IMR-90 (cell line): Measurements from ENCODE around the gene DICER1. TPM values are rescaled to one million over a fixed set of nuclear protein-coding genes. Genes with fewer than 3 reads are reported as not detected.
A peak's percentile ranks its signal among the peaks of the same experiment; 100 is the strongest.

Experiments
- ATAC-seq: fragments of 200-7000 bp; cut with Tn5 transposase; 2 replicates; pipeline ENCODE4 v1.9.1; 2020; ENCODE audit warnings: low read depth, mild to moderate bottlenecking, moderate library complexity
- BruUV-seq: library from RNA; stranded (reverse); fragments of 400-500 nt; replicated peaks from 2 replicates; lab custom pipeline; 2021; lab: Mats Ljungman, UMichigan
- CTCF ChIA-PET: fragments of 300-600 bp; formaldehyde crosslinking; extraction: SDS; loops from one replicate; lab custom pipeline; 2021; ENCODE audit warnings: antibody characterized with exemption; lab: Yijun Ruan, JAX
- POLR2A ChIA-PET: fragments of 300-600 bp; sonication (Branson Sonifier 250); formaldehyde crosslinking; loops from one replicate; lab custom pipeline; 2022; ENCODE audit warnings: antibody characterized with exemption; ENCODE audit not compliant: unreplicated experiment; lab: Charles Lee
- DNase-seq: peaks from one replicate; pipeline ENCODE4 v3.0.0; 2013
- H2AFZ ChIP-seq: replicated peaks from 2 replicates; pipeline ENCODE3; 2013; ENCODE audit warnings: low read length, mild to moderate bottlenecking; ENCODE audit not compliant: poor library complexity
- H2AK5ac ChIP-seq: 2 replicates; pipeline ENCODE4 v1.6.1; 2013; ENCODE audit warnings: low read depth, low read length, inconsistent platforms
- H2AK9ac ChIP-seq: replicated peaks from 2 replicates; pipeline ENCODE3; 2013; ENCODE audit warnings: mild to moderate bottlenecking, low read depth, low read length, moderate library complexity; ENCODE audit not compliant: poor library complexity
- H2BK120ac ChIP-seq: 2 replicates; pipeline ENCODE4 v1.6.1; 2013; ENCODE audit warnings: low read depth, low read length, inconsistent platforms
- H2BK15ac ChIP-seq: 3 replicates; pipeline ENCODE4 v1.6.1; 2013; ENCODE audit warnings: low read depth, low read length, inconsistent platforms
- H2BK20ac ChIP-seq: 2 replicates; pipeline ENCODE4 v1.6.1; 2013; ENCODE audit warnings: low read depth, mild to moderate bottlenecking, inconsistent platforms, low read length, moderate library complexity
- H2BK5ac ChIP-seq: 2 replicates; pipeline ENCODE4 v1.6.1; 2013; ENCODE audit warnings: mild to moderate bottlenecking, low read depth, low read length, inconsistent platforms; ENCODE audit not compliant: poor library complexity, severe bottlenecking
- H3K14ac ChIP-seq: replicated peaks from 2 replicates; pipeline ENCODE4 v1.6.1; 2013; ENCODE audit warnings: low read depth, low read length, inconsistent platforms
- H3K18ac ChIP-seq: 2 replicates; pipeline ENCODE4 v1.6.1; 2013; ENCODE audit warnings: low read depth, low read length, control low read depth
- H3K23ac ChIP-seq: 2 replicates; pipeline ENCODE4 v1.6.1; 2013; ENCODE audit warnings: low read depth, low read length, inconsistent platforms
- H3K27ac ChIP-seq: 2 replicates; pipeline ENCODE4 v1.5.1; 2013; ENCODE audit warnings: mild to moderate bottlenecking, control low read depth, low read length; ENCODE audit not compliant: insufficient read depth
- H3K27me3 ChIP-seq: 2 replicates; pipeline ENCODE4 v1.6.1; 2013; ENCODE audit warnings: low read length; ENCODE audit not compliant: control insufficient read depth, insufficient read depth
- H3K36me3 ChIP-seq: 2 replicates; pipeline ENCODE4 v1.6.1; 2013; ENCODE audit warnings: low read length, mixed read lengths; ENCODE audit not compliant: control insufficient read depth, insufficient read depth
- H3K4ac ChIP-seq: 2 replicates; pipeline ENCODE4 v1.6.1; 2013; ENCODE audit warnings: low read depth, low read length, inconsistent platforms
- H3K4me1 ChIP-seq: 2 replicates; pipeline ENCODE4 v1.6.1; 2013; ENCODE audit warnings: low read length, mixed read lengths; ENCODE audit not compliant: control insufficient read depth, insufficient read depth
- H3K4me2 ChIP-seq: 2 replicates; pipeline ENCODE4 v1.6.1; 2013; ENCODE audit warnings: low read depth, mild to moderate bottlenecking, control low read depth, low read length, moderate library complexity
- H3K4me3 ChIP-seq: 2 replicates; pipeline ENCODE4 v1.5.1; 2013; ENCODE audit warnings: low read depth, mild to moderate bottlenecking, control low read depth, low read length, moderate library complexity; ENCODE audit not compliant: insufficient read depth
- H3K56ac ChIP-seq: 2 replicates; pipeline ENCODE4 v1.6.1; 2013; ENCODE audit warnings: low read length, inconsistent platforms; ENCODE audit not compliant: insufficient read depth; ENCODE audit errors: extremely low read depth
- H3K79me1 ChIP-seq, 2 experiments: 2 replicates each; pipeline ENCODE4 v1.6.1; 2013; ENCODE audit warnings: low read length in 2 of 2, inconsistent platforms in 1 of 2, low read depth in 1 of 2
- H3K9ac ChIP-seq: 2 replicates; pipeline ENCODE4 v1.6.1; 2013; ENCODE audit warnings: low read depth, low read length, control low read depth
- H3K9me1 ChIP-seq: 2 replicates; pipeline ENCODE4 v1.6.1; 2013; ENCODE audit warnings: low read length, inconsistent platforms; ENCODE audit not compliant: insufficient read depth
- H3K9me3 ChIP-seq: 2 replicates; pipeline ENCODE4 v1.6.1; 2013; ENCODE audit warnings: low read length; ENCODE audit not compliant: control insufficient read depth, insufficient read depth
- H4K20me1 ChIP-seq: 2 replicates; pipeline ENCODE4 v1.6.1; 2013; ENCODE audit warnings: low read length, inconsistent platforms; ENCODE audit not compliant: insufficient read depth
- H4K5ac ChIP-seq: 2 replicates; pipeline ENCODE4 v1.6.1; 2013; ENCODE audit warnings: mild to moderate bottlenecking, low read depth, low read length, control low read depth
- H4K8ac ChIP-seq, 2 experiments: 2 replicates each; pipeline ENCODE4 v1.6.1; 2013; ENCODE audit warnings: low read depth in 2 of 2, low read length in 2 of 2, control low read depth in 1 of 2, inconsistent platforms in 1 of 2
- H4K91ac ChIP-seq: 2 replicates; pipeline ENCODE4 v1.6.1; 2013; ENCODE audit warnings: low read depth, low read length, inconsistent platforms; ENCODE audit not compliant: insufficient read depth
- MXI1 ChIP-seq: IDR thresholded peaks from 2 replicates; pipeline ENCODE4 v1.6.1; 2012; ENCODE audit warnings: low read depth, mild to moderate bottlenecking, low read length, moderate library complexity, borderline replicate concordance
- SMC3 ChIP-seq: fragments of 150-350 bp; IDR thresholded peaks from 2 replicates; pipeline ENCODE4 v1.6.1; 2016; ENCODE audit warnings: low read depth, mild to moderate bottlenecking, antibody characterized with exemption, low read length, moderate library complexity
- WGBS, 2 experiments: methylation state at CpG; one replicate each; pipeline versions ENCODE4 v1.1.5 to v1.1.7; 2013; ENCODE audit warnings: missing lambda C conversion rate in 2 of 2; ENCODE audit not compliant: insufficient read length in 1 of 2; ENCODE audit errors: extremely low coverage in 2 of 2; 5-methylcytosine and 5-hydroxymethylcytosine counted together
- dilution Hi-C: fragments of 300-500 bp; cut with HindIII; formaldehyde crosslinking; loops from one replicate; pipeline ENCODE4 v1.14.3; 2018; ENCODE audit warnings: low sequenced_read_pairs; ENCODE audit not compliant: unreplicated experiment
- in situ Hi-C: fragments of 300-500 bp; cut with MboI; formaldehyde crosslinking; loops from 3 replicates; pipeline ENCODE4 v1.14.3; 2019; ENCODE audit warnings: low sequenced_read_pairs, inconsistent platforms, mixed read lengths
- intact Hi-C: fragments of 100-400 bp; cut with micrococcal nuclease; formaldehyde crosslinking; loops from 2 replicates; pipeline ENCODE4 v1.10.0; 2022
- polyA plus RNA-seq, 3 experiments: library from polyadenylated mRNA; depleted of rRNA; stranded (reverse); fragments of >200 nt; gene quantifications; 2 replicates each; pipeline ENCODE4 v1.2.3, GENCODE V29; 2012; ENCODE audit warnings: low replicate concordance in 1 of 3
- total RNA-seq: library from RNA; depleted of rRNA; stranded (reverse); fragments of >200 nt; gene quantifications from 2 replicates; pipeline ENCODE4 v1.2.3, GENCODE V29; 2012
- TF ChIP-seq, protein P1 (sequence below): conservative IDR thresholded peaks from 2 replicates; pipeline ENCODE4 v1.5.1; 2012; ENCODE audit warnings: mild to moderate bottlenecking, low read depth, low read length, improper control_type of control experiment

The DICER1 gene
- total and polyA plus RNA-seq, 2 of the 4 experiments (the other 2 are of a cell fraction) = 9.7 to 49.5 TPM

- Histone ChIP-seq H4K5ac (no peak overlapping the region), H4K8ac (no peak overlapping the region), H3K4me2 (no peak overlapping the region), H2AFZ (no peak overlapping the region), H3K9me3 (no peaks in the 10 kb centered on the region), H2AK9ac (no peak overlapping the region), H2BK5ac (no peak overlapping the region), H3K4me3 (no peak overlapping the region), H3K18ac (no peak overlapping the region), H3K27ac (no peak overlapping the region), H3K56ac (no peak overlapping the region), H3K4ac (no peak overlapping the region), H3K4me1 (peaks cover 5% of the 10 kb centered on the region), H3K9ac (no peak overlapping the region), H2BK120ac (no peak overlapping the region), H2BK15ac (no peak overlapping the region), H3K79me1 (peaks cover 17 to 71% of the 10 kb centered on the region in 2 experiments), H2AK5ac (no peak overlapping the region), H3K23ac (peak overlapping the region; percentile 21; the same call in 1 of the 2 replicates), H3K27me3 (no peaks in the 10 kb centered on the region), H3K36me3 (no peaks in the 10 kb centered on the region; the same call in 1 of the 2 replicates), H3K14ac (no peak overlapping the region), H3K9me1 (peaks cover 7% of the 10 kb centered on the region), H4K20me1 (peaks cover 52% of the 10 kb centered on the region), H4K91ac (no peak overlapping the region), H2BK20ac (no peak overlapping the region)
- DNase-seq (no peak), ATAC-seq (no peak)
- intact Hi-C loops (no loop called here), dilution Hi-C loops (no loop called here), in situ Hi-C loops (no loop called here)
- BruUV-seq = no TSS peak
- 88% methylated on average over 2 of the region's 4 CpGs; no CpG with 5 or more reads in 1 of the 2 experiments for WGBS, 2 experiments
- CTCF ChIA-PET = no interaction called here
- no peak for TF ChIP-seq SMC3
- TF ChIP-seq MXI1 = no peak
- TF ChIP-seq, protein P1, sequence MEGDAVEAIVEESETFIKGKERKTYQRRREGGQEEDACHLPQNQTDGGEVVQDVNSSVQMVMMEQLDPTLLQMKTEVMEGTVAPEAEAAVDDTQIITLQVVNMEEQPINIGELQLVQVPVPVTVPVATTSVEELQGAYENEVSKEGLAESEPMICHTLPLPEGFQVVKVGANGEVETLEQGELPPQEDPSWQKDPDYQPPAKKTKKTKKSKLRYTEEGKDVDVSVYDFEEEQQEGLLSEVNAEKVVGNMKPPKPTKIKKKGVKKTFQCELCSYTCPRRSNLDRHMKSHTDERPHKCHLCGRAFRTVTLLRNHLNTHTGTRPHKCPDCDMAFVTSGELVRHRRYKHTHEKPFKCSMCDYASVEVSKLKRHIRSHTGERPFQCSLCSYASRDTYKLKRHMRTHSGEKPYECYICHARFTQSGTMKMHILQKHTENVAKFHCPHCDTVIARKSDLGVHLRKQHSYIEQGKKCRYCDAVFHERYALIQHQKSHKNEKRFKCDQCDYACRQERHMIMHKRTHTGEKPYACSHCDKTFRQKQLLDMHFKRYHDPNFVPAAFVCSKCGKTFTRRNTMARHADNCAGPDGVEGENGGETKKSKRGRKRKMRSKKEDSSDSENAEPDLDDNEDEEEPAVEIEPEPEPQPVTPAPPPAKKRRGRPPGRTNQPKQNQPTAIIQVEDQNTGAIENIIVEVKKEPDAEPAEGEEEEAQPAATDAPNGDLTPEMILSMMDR = no peak
- POLR2A ChIA-PET = no interaction called here
Measured at GRCh38 chr14:95153866-95154265, 3.5 kb downstream of the DICER1 start.
